Naive thymus-derived CD8-positive, alpha-beta T cell (primary cell): ENCODE results near the gene JCAD. TPM values are rescaled to one million over a fixed set of nuclear protein-coding genes. Genes with fewer than 3 reads are reported as not detected.
"Not testable (repeated sequence)": the region's sequence is repeated elsewhere in the genome, so short reads cannot be mapped to it uniquely, and the experiment has no call there.

Experiments used
- ATAC-seq, 2 donors: fragments of 150-1000 bp; cut with Tn5 transposase in 1 of 2; sonication (Bioruptor Pico), chemical (Tn5 transposase) in 1 of 2; 1 replicate in 1 of 2; 2 replicates in 1 of 2; pipeline ENCODE4 v1.10.0; 2021; ENCODE audit warnings: mild to moderate bottlenecking in 2 of 2, moderate library complexity in 2 of 2
- POLR2A ChIA-PET: fragments of 350-600 bp; sonication (Branson Sonifier 250); formaldehyde crosslinking; loops from one replicate; lab custom pipeline; 2021; ENCODE audit warnings: antibody characterized with exemption; lab: Charles Lee
- DNase-seq, 10 donors: peaks; one replicate each; pipeline versions ENCODE4 v3.0.0 to v3.0.0-alpha.2; 2020 to 2022
- H3K27ac Mint-ChIP-seq, 10 donors: one replicate each; pipeline ENCODE4 v1.8.0; 2020 to 2022; ENCODE audit warnings: mild to moderate bottlenecking in 10 of 10, mixed read lengths in 10 of 10, moderate library complexity in 4 of 10, inconsistent platforms in 1 of 10
- H3K27me3 Mint-ChIP-seq, 5 donors: one replicate each; pipeline ENCODE4 v1.8.0; 2021 to 2022; ENCODE audit warnings: mixed read lengths in 5 of 5
- H3K36me3 Mint-ChIP-seq, 3 donors: one replicate each; pipeline ENCODE4 v1.8.0; 2020 to 2022; ENCODE audit warnings: mixed read lengths in 3 of 3, mild to moderate bottlenecking in 2 of 3, inconsistent platforms in 1 of 3
- H3K4me1 Mint-ChIP-seq, 4 donors: one replicate each; pipeline ENCODE4 v1.8.0; 2021 to 2022; ENCODE audit warnings: mixed read lengths in 4 of 4
- H3K4me3 Mint-ChIP-seq, 10 donors: one replicate each; pipeline ENCODE4 v1.8.0; 2020 to 2022; ENCODE audit warnings: mild to moderate bottlenecking in 10 of 10, mixed read lengths in 10 of 10, moderate library complexity in 6 of 10, inconsistent platforms in 1 of 10
- H3K9me3 Mint-ChIP-seq, 9 donors: one replicate each; pipeline ENCODE4 v1.8.0; 2020 to 2022; ENCODE audit warnings: mixed read lengths in 9 of 9, mild to moderate bottlenecking in 3 of 9, inconsistent platforms in 1 of 9, moderate library complexity in 1 of 9
- polyA plus RNA-seq, 3 donors: library from polyadenylated mRNA; unstranded; fragments of 300-500 nt; fragmentation: Illumina TruSeq; gene quantifications; one replicate each; pipeline ENCODE4 v1.2.3, GENCODE V29; 2021
- total RNA-seq, 8 experiments: library from RNA in 2 of 8; stranded (reverse) in 2 of 8; gene quantifications; one replicate each; pipeline ENCODE4 v1.2.3 and lab custom pipeline; 2021 to 2026

JCAD gene
- total and polyA plus RNA-seq, 5 experiments from 2014 or later: not detected

GRCh38 chr10:30027057-30028005, 32.1 kb downstream of the JCAD start:
- Mint-ChIP-seq H3K27me3 (peaks cover 44 to 81% (median 61%) of the 10 kb centered on the region in 5 donors), H3K27ac (peak overlapping the region; percentile 60 to 97 (median 89)), H3K4me3 (peak overlapping the region; percentile 61 to 91 (median 84)), H3K36me3 (no peaks in the 10 kb centered on the region), H3K9me3 (peaks cover 0 to 3% (median 0%) of the 10 kb centered on the region in 9 donors), H3K4me1 (peaks cover 26 to 41% (median 39%) of the 10 kb centered on the region in 4 donors)
- POLR2A ChIA-PET: no interaction called here
- DNase-seq: peak; percentile 63 to 100 (median 92)
- ATAC-seq: peak; percentile 91 to 95

DNA sequence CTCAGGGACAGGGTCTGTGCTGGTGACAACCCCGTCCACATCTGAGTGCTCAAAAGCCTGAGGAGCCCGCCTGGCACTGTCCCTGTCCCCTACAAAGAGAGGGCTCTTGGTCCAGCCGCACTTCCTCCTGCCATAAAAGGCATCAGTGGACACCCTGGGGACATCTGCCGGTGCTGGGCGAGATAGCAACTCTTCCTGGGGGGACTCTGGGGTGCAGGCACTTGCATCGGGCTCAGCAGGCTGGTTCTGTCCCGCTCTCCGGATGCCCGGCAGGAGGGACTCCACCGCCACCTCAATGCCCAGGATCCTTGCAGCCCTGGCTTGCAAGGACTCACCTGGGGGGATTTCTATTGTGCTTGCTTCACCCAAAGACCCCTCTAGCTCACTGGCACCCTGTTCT, 32.8 kb downstream of the JCAD start:
- POLR2A ChIA-PET: no interaction called here
- ATAC-seq: no peak
- peaks cover 26 to 41% (median 39%) of the 10 kb centered on the region in 4 donors for H3K4me1 Mint-ChIP-seq
- H3K27ac Mint-ChIP-seq: peak overlapping the region in 5 of 10 donors; percentile 3 to 94 (median 88)
- peak overlapping the region in 6 of 10 donors; percentile 61 to 91 (median 85) for H3K4me3 Mint-ChIP-seq
- no peak for DNase-seq
- H3K9me3 Mint-ChIP-seq: peaks cover 0 to 3% (median 0%) of the 10 kb centered on the region in 9 donors
- H3K27me3 Mint-ChIP-seq: peaks cover 46 to 83% (median 62%) of the 10 kb centered on the region in 5 donors
- H3K36me3 Mint-ChIP-seq: no peaks in the 10 kb centered on the region

- Mint-ChIP-seq H3K27me3 (peaks cover 46 to 85% (median 62%) of the 10 kb centered on the region in 5 donors), H3K36me3 (no peaks in the 10 kb centered on the region), H3K27ac (no peak overlapping the region), H3K9me3 (peaks cover 0 to 3% (median 0%) of the 10 kb centered on the region in 9 donors), H3K4me1 (peaks cover 26 to 41% (median 39%) of the 10 kb centered on the region in 4 donors), H3K4me3 (peak overlapping the region in 1 of 10 donors; percentile 18)
- POLR2A ChIA-PET: interaction anchor here (0.9 kb wide), 1 partner anchor 473 kb away, joined by 3 read pairs; no protein-coding TSS in a partner anchor
- DNase-seq: no peak
- no peak for ATAC-seq
Measured at GRCh38 chr10:30026080-30026479, 33.3 kb downstream of the JCAD start.

- Mint-ChIP-seq H3K27me3 (peaks cover 49 to 87% (median 65%) of the 10 kb centered on the region in 5 donors), H3K4me1 (peaks cover 24 to 41% (median 39%) of the 10 kb centered on the region in 4 donors), H3K27ac (peak overlapping the region in 1 of 10 donors; percentile 13)
- not testable (repeated sequence) for H3K4me3 Mint-ChIP-seq, DNase-seq, H3K36me3 Mint-ChIP-seq, ATAC-seq, H3K9me3 Mint-ChIP-seq
- POLR2A ChIA-PET: interaction anchor here (0.9 kb wide), 1 partner anchor 472 kb away, joined by 3 read pairs; no protein-coding TSS in a partner anchor
Measured at GRCh38 chr10:30025428-30025827, 34.0 kb downstream of the JCAD start.

DNA sequence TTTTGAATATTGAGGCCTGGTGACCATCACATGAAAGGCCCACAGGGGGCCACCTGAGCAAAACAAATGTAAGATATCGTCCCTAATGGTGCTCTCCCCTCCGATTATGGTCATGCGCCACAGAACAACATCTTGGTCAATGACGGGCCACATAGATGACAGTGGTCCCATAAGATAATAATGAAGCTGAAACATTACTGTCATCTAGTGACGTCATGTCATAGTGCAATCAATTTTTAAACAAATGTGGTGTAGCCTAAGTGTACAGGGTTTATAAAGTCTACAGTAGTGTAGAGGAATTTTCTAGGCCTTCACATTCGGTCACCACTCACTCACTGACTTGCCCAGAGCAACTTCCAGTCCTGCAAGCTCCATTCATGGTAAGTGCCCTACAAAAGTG, 36.8 kb downstream of the JCAD start:
- Mint-ChIP-seq H3K36me3 (no peaks in the 10 kb centered on the region), H3K4me3 (no peak overlapping the region), H3K27me3 (peaks cover 55 to 91% (median 66%) of the 10 kb centered on the region in 5 donors), H3K27ac (no peak overlapping the region), H3K4me1 (peaks cover 13 to 25% (median 18%) of the 10 kb centered on the region in 4 donors), H3K9me3 (peaks cover 0 to 3% (median 0%) of the 10 kb centered on the region in 9 donors)
- no peak for DNase-seq
- ATAC-seq: no peak
- POLR2A ChIA-PET: no interaction called here

DNA sequence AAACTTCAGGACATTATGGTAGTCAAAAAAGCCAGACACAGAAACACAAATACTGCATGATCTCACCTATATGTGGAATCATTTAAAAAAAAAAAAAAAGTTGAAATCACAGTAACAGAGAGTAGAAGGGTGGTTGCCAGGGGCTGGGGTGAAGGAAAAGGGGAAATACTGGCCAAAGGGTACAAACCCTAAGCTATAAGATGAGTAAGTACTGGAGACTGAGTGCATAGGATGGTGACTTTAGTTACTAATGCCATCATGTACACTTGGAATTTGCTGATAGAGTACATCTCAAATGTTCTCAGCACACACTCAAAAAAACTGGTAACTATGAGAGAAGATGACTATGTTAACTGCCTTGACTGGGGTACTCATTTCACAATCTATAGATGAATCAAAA, 39.9 kb downstream of the JCAD start:
- Mint-ChIP-seq H3K27me3 (peaks cover 60 to 94% (median 76%) of the 10 kb centered on the region in 5 donors), H3K27ac (no peak overlapping the region), H3K36me3 (no peaks in the 10 kb centered on the region), H3K4me3 (no peak overlapping the region), H3K9me3 (no peaks in the 10 kb centered on the region), H3K4me1 (peaks cover 0 to 5% (median 3%) of the 10 kb centered on the region in 4 donors)
- no peak for DNase-seq
- ATAC-seq: no peak
- POLR2A ChIA-PET: no interaction called here

- H3K4me3 Mint-ChIP-seq: no peak overlapping the region
- peaks cover 0 to 5% (median 3%) of the 10 kb centered on the region in 4 donors for H3K4me1 Mint-ChIP-seq
- ATAC-seq (no peak), DNase-seq (no peak)
- peaks cover 53 to 94% (median 71%) of the 10 kb centered on the region in 5 donors for H3K27me3 Mint-ChIP-seq
- POLR2A ChIA-PET: no interaction called here
- H3K36me3 Mint-ChIP-seq: no peaks in the 10 kb centered on the region
- H3K9me3 Mint-ChIP-seq: no peaks in the 10 kb centered on the region
- no peak overlapping the region for H3K27ac Mint-ChIP-seq
Measured at GRCh38 chr10:30018496-30018895, 40.9 kb downstream of the JCAD start.

DNA sequence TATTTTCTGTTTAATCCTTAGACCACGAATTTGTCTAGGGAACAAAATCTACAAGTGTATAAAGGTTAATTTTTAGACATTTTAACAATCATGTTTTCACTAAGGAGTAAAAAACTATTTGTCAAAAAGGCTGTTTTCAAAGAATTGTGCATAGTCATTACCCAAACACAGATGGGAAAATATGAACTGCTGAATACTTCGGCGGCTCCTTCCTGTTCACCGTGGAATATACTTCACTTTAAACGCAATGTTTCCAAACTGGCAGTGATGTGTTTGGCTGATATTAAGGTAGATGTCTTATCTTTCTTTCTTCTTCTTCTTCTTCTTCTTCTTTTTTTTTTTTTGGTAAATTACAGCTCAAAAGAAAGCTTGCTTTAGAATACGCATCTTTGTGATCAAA, 41.4 kb downstream of the JCAD start:
- ATAC-seq (no peak), DNase-seq (no peak)
- Mint-ChIP-seq H3K27me3 (peaks cover 52 to 94% (median 67%) of the 10 kb centered on the region in 5 donors), H3K4me1 (peaks cover 0 to 5% (median 3%) of the 10 kb centered on the region in 4 donors), H3K4me3 (no peak overlapping the region), H3K36me3 (no peaks in the 10 kb centered on the region), H3K9me3 (no peaks in the 10 kb centered on the region), H3K27ac (no peak overlapping the region)
- POLR2A ChIA-PET: no interaction called here

GRCh38 chr10:30017556-30017955, 41.8 kb downstream of the JCAD start:
- ATAC-seq (no peak), DNase-seq (no peak)
- Mint-ChIP-seq H3K4me3 (no peak overlapping the region), H3K36me3 (no peaks in the 10 kb centered on the region), H3K4me1 (peaks cover 0 to 5% (median 3%) of the 10 kb centered on the region in 4 donors), H3K9me3 (no peaks in the 10 kb centered on the region), H3K27me3 (peaks cover 50 to 94% (median 63%) of the 10 kb centered on the region in 5 donors), H3K27ac (no peak overlapping the region)
- POLR2A ChIA-PET: no interaction called here

- Mint-ChIP-seq H3K36me3 (no peaks in the 10 kb centered on the region), H3K27ac (no peak overlapping the region), H3K9me3 (no peaks in the 10 kb centered on the region), H3K4me1 (peaks cover 0 to 5% (median 3%) of the 10 kb centered on the region in 4 donors), H3K27me3 (peaks cover 30 to 82% (median 48%) of the 10 kb centered on the region in 5 donors), H3K4me3 (no peak overlapping the region)
- POLR2A ChIA-PET: no interaction called here
- DNase-seq (no peak), ATAC-seq (no peak)
Measured at GRCh38 chr10:30014511-30014910, 44.9 kb downstream of the JCAD start.

DNA sequence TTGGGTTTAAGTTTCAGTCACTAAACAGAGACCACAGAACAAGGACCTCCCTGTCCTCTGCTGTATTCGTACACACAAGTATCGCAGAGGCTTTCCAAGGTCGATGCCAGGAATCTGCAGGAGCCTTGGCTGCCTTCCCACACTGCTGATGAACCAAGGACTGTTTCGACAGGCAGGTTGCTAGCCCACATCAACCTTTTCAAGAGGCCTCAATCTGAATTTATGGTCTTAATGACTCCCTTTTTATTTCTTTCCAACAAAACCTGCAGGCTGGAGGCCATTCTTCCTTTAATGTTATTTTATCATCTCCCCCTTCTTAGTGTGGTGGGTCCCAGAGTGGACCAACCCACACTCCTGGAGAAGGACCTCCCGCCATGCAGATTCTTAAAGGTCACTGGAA, 45.6 kb downstream of the JCAD start:
- Mint-ChIP-seq H3K36me3 (no peaks in the 10 kb centered on the region), H3K4me3 (no peak overlapping the region), H3K27me3 (peaks cover 30 to 78% (median 44%) of the 10 kb centered on the region in 5 donors), H3K9me3 (no peaks in the 10 kb centered on the region), H3K4me1 (peaks cover 0 to 5% (median 3%) of the 10 kb centered on the region in 4 donors), H3K27ac (no peak overlapping the region)
- DNase-seq (no peak), ATAC-seq (no peak)
- POLR2A ChIA-PET: no interaction called here

DNA sequence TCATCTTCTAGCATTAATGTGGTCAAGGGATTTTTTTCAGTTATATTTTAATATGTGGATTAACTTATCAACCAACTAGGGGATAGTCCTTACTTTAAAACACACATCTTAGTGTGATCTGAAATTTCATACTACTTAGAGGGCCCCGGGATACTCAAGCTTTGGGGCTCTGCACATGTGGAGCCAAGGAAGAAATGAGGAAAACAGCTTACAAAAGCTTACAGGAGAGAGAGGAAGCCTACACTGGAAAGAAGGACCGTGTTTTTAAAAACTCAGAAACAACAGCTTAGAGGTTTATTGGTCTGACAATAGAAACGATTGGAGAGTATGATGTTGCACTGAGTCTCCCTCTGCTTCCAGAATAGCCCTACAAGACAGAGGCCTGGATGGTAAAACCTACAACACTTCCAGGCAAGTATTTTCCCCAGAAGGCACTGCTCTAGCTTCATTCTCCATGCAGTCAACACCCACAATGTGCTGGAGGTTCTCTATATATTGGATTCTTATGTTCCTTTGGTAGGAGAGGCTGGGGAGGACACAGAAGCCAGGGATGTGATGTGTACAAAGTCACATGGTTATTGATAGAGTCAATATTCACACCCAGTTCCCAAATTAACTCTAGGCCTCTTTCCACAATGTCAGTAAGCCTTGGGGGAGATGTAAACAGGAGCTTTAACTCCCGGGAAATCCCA, 47.3 kb downstream of the JCAD start:
- peaks cover 26 to 78% (median 42%) of the 10 kb centered on the region in 5 donors for H3K27me3 Mint-ChIP-seq

More for the DNA sequence above, 47.3 kb downstream of the JCAD start:
- no peaks in the 10 kb centered on the region for H3K9me3 Mint-ChIP-seq
- H3K4me1 Mint-ChIP-seq: no peaks in the 10 kb centered on the region
- DNase-seq (no peak), ATAC-seq (no peak)
- H3K27ac Mint-ChIP-seq: no peak overlapping the region
- H3K36me3 Mint-ChIP-seq: no peaks in the 10 kb centered on the region
- H3K4me3 Mint-ChIP-seq: no peak overlapping the region
- POLR2A ChIA-PET: interaction anchor here (1.1 kb wide), 1 partner anchor 16 kb away, joined by 3 read pairs; no protein-coding TSS in a partner anchor
